HG02798 (cell line): ENCODE results near the gene KCNN3.
A peak's percentile ranks its signal among the peaks of the same experiment; 100 is the strongest.

Experiments
- ATAC-seq: cut with Tn5 transposase; IDR thresholded peaks from one replicate; pipeline ENCODE4 v1.9.1; 2021; ENCODE audit warnings: mild to moderate bottlenecking; ENCODE audit not compliant: unreplicated experiment, poor library complexity

KCNN3 gene

DNA sequence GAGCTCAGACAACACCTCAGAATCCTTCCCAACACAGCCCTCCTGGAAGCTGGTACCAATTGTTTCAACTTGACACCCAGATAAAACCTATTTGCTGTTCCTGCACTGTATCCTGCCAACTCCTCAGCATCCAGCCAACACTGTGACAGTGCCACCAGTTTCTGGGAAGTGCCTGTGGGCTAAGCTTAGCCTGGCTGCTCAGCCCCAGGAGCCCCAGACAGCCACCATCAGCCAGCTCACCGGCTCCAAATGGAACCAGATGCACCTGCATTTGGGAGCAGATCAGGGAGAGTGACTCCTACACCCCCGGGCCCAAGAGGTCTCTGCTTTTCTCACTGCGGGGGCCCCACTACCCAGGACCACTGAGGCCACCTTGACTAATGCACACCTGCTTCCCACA lies 24.9 kb downstream of the KCNN3 start:
- ATAC-seq: no peak

DNA sequence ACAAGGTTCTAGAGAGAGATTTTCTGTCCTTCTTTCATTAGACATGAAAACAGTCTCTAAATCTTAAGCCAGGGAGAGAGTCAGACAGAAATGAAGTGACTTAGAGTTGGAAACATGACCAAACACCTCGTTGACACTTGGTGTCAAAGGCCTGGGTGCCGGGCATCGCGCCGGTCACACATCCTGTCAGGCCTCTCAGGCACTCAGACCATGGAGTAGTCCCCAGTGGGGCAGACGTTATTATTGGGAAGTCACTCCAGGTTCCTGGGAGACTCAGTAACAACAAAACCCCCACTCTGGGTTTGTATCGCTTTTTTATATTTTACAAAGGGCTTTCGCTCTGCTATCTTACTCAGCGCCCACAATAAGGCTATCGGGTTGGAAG lies 25.8 kb downstream of the KCNN3 start:
- ATAC-seq: no peak

DNA sequence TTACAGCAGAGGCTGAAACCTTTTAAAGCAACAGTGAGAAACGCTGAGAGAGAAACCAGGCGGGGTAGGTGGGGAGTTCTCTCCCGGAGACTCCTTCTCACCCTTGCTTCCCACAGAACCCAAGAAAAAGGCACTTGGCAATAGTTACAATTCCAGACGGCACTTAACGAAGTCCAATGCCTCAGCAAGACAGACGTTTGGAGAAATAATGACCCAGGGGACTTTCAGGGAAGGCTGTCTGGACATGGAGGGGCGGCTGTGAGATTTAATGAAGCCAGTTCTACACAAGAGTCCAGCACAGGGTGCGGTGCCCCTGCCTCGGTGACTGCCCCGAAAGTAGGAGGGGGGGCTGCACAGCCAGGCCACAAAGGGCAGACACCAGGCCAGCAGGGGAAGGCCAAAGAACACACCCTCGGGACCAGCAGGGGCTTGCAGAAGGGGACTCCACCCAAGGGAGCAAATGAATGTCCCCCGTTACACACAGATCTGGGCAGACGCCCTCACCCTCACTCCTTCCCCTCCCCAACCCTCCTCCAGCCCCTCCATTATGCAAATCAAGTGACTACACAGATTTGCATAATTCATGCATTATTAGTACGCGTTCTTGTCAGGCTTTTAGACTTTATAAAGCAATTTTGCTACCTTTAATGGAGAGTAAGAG lies 26.3 kb downstream of the KCNN3 start:
- ATAC-seq: peak; percentile 59

DNA sequence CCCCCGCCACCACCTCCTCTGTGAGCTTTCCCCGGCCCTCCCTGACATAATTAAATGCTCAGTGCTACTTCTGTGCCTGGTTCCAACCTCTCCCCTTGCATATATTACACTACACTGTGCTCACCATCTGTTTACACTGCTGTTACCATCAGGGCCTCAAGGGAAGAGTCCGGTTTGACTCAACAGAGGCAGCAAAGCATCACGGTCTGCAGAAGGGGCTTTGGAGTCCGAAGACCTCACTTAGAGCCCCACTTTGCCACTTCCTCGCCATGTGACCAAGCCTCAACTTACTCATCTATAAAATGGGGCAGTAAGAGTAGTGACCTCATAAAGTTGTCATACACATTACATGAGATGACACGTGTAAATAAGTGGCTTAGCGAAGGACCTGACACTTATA lies 27.4 kb downstream of the KCNN3 start:
- ATAC-seq: no peak

DNA sequence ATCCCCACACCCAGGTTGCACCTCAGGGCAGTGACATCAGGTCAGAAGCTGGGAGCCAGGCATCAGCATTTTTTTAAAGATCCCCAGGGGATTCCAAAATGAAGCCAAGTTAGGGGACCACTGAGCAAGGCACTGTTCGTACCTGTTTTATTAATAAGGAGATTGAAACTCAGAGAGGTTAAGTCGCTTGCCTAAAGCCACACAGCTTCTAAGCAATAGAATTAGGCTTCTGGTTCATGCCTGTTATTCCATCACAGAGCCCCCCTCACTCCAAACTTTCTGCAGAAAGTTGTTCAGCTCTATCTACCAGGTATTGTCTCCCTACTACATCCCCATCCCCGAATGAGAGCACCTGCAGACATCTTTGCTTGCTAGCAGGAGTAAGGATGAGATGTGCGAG lies 28.7 kb downstream of the KCNN3 start:
- ATAC-seq: no peak

DNA sequence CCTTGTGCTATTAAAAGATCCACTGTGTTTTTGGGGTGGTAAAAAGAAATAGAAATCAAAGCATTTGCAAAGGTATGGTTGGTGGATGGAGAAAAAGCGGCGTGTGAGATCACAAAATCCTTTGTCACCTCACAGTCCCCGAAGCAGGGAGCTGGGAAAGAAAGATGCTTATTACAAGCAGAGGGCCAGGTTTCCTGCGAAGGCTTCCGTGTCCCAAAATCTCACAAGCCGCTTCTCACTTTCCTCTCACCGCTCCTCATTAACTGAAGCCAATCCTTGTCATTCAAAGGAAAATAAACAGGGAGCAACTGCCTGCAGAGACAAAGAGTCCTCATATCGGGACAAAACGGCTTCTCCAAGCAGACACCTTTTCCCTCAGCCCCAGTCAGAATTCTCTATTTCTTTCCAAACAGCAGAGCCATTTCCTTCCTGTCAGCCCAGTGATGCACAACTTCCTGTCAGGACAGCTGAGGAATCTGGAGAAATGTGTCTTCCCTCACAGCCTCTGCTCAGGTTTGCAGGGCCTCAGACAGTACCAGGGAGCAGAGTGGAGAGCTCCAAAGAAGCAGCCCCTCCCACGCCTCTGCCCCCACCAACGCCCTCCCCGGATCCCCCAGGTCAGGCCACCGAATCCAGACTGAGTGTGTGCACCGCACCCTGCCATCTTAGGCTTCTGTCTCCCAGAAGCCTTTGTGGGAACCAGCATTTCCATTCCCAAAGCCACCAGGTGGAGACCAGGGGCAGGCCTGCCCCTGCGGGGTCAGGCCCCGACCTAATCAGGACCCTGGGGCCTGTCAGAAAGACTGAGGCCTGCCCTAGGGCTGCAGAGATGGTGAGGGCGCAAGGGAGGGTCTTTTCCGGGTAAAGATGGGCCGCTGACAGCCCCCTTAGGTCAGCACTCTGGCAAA lies 29.6 kb downstream of the KCNN3 start:
- ATAC-seq: no peak

DNA sequence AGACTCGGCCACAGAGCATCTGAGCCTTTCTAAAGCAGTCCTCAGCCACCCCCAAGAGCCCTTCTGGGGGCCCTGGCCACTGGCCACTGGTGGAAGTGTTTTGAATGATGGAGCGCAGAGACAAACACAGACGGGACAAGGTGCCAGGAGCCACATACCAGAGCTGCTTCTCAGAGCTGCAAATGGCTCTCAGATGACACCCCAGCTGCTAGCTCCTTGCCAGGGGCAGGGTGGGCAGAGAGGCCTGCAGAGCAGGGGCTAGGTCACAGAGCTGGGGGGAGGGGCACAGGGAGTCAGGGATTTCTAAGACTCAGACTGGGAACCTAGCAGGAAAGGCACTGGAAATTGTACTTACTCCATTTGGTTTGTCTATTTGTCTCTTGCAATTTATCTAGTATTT lies 30.4 kb downstream of the KCNN3 start:
- no peak for ATAC-seq

DNA sequence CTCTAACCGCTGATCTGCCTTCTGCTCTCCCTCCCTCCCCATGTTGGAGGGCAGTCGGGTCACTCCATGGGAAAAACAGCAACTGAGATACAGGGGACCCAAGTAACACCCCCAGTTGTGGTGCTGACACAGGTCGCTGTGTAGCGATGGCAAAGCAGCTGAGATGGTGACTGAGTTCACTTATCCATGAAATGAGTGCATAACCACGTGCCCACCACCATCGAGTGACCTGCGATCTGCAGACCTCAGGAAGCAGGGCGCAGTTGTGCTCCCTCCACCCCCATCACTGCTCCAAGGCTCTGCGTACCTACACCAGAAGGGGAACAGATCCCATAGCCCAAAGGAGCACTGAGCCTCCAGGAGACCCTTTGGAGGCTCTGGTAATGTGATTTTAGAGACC lies 31.1 kb downstream of the KCNN3 start:
- no peak for ATAC-seq

DNA sequence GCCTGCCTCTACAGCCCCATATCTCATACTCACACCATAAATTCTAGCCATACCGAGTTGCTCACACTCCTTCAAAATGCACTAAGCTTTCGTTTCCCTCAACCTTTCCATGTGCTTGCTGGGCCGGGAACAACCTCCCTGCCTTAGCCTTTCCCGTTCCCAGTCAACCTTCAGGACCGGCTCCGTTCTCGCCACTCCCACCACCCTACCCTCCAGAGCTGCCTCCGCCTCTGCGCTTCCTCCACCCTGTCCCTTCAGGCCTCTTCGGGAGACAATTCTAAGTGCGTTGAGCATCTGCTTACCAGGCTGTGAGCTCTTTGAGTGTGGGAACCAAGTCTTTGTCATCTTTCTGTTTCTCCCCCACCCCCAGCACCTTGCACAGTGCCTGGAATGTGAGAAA lies 31.6 kb downstream of the KCNN3 start:
- ATAC-seq: no peak

DNA sequence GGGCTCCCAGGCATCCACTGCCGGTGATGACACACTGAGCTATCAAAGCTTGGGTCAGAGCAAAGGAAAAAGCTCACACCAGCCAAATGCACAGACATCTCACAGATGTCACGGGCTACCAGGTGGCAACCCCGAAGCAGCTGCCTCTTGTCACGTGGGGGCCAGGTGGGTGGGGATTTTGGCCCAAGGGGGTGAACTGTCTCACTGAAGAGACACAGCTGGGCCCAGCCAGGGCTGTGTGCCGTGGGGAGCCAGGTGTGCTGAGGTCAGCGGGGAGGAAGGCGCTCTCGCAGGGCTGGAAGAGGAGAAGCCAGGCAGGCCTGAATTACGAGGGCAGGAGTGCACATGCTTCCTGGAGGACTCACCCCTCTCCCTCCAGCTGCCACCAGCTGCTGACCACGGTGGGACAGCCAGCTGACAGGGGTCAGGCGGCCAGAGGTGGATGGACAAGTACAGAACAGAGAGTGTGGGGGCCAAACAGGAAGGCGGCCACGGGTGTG lies 32.4 kb downstream of the KCNN3 start:
- peak; percentile 82 for ATAC-seq

DNA sequence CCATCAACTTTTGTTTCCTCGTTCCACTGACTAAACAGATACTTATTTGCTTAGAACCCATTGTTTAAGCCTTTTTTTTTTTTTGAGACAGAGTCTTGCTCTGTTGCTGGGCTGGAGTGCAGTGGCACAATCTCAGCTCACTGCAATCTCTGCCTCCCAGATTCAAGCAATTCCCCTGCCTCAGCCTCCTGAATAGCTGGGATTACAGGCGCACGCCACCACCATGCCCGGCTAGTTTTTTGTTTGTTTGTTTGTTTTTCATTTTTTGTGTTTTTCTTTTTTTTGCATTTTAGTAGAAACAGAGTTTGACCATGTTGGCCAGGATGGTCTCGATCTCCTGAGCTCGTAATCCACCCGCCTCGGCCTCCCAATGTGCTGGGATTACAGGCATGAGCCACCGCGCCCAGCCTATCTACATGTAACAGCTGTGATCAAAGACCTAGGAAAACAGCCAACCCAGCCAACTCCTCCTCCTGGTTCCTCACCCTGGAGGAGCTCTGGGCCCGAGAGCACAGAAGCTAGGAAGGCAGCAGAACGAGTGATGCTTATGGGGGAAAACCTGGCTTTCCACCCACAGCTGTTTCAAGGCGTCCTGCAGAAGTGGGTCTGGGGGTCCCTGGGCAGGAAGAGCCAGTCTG lies 32.9 kb downstream of the KCNN3 start:
- ATAC-seq: peak; percentile 2

DNA sequence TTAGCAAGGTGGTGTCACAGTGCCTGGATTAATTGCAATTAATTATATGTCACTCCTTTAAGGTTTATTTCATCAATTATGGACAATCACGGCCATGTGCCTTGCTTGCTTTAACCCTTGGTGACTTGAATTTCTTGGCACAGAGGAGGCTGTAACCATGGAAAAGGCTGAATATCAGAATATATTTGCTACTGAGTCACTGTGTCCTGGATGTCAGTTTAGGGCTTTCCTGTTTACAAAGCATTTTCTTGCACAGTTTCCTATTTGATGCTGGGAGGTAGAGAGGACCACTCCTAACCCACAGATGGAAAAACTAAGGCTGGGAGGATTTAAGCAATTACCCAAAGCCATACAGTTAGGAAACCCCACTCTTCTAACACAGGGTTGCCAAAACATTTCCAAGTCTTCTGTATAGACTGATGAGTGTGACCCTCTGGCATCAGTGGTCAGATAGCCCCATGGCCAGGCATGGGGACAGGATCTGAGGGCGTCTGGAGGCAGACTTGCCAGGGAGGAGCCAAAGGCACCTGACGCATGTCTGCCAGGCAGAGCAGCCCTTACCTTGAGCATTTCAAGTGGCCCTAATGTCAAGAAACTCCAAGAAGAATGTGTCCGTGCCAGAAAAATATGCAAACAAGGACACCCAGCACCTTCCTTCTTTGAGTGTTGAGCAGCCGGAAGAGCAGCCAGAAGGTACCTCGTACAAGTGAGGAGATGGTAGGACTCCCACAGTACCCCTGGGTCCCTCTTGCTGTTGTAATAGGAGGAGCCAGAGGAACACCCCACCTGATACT lies 34.4 kb downstream of the KCNN3 start:
- ATAC-seq: no peak

DNA sequence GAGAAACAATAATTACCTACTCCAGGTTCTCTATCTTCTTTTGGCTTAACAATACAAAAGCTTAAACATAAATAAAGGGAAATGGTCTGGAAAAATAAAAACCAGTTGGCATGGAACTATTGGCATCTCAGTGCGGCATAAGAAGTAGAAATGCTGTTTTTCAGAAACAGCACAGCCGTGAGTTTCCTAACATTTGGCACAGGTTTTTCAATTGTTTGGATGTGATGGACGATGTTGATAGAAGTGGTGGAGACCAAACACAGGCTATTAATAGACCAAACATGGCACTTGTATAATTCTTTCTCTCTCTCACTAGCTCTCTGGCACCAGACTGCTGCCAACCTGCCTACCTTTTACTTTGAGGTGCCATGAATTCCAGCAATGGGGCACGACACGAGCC lies 36.2 kb downstream of the KCNN3 start:
- no peak for ATAC-seq

DNA sequence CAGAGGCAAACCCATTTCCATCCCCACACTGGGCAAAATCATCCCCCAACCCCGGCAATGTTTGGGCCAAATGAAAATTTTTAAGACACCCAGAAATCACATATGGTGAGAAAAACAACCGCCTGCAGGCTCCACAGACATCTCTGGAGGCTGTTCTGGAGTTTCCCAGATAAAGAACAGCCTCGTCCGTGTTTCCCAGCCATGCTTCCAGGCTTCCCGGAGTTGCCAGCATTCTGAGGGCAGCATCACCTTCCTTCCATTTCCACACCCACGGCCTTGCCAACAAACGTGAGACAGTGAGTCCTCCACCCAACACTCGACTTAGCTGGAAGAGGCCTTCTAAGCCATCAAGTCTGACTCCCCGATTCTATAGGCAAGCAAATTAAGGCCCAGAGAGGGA lies 36.9 kb downstream of the KCNN3 start:
- no peak for ATAC-seq

DNA sequence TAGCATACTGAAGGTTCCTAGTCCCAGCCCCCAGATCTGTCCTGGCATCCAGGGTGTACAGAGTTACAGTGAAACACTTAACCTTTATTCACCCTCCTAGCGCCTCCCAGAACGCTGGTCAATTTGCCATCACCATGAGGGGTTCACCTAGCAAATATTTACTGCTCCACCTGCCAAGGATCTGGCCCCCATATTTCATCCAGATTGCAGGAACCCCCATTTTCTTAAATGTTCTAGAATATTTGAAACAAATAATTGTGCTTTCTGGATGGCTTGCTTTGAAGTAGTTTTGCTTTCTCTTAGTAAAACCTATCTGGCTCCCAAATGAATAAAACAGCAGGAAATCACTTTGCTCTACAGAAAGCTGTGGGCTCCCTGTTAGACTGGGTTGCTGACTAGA lies 37.7 kb downstream of the KCNN3 start:
- no peak for ATAC-seq

DNA sequence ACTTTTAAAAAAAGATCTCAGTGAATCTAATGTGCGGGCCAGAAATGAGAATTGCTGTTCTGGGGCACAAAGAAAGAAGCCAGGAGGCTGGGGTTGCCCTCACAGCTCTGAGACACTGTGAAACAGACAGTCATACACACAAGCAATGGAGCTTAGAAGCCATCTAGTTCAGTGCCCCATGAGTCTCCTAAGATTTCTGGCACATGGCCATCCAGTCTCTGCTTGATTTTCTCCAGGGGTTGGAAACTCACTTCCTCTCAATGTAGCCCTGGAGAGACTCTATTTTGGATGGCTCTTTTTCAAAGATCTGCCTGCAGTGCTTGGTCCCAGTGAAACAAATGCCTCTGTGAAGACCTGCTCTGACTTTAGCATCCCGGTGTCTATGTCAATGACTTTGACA lies 38.6 kb downstream of the KCNN3 start:
- ATAC-seq: no peak

DNA sequence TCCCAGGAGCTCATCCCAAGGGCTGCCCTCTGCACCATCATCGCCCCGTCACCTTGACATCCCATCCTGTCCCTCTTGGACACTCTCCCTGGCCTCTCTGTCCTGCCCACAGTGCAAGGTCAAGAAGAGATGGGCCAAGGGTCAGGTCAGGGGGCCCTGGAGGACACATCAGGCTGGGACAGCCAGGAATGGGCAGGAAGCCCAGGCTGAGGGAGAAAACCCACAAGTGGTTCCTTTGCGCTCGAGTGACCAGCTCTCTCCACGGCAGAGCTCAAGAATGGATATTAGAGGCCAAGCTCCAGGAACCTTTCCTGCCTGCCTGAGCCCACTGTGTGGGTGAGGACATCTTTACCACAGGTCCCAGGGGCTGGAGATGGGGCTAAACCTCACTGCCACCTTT lies 41.0 kb downstream of the KCNN3 start:
- no peak for ATAC-seq

DNA sequence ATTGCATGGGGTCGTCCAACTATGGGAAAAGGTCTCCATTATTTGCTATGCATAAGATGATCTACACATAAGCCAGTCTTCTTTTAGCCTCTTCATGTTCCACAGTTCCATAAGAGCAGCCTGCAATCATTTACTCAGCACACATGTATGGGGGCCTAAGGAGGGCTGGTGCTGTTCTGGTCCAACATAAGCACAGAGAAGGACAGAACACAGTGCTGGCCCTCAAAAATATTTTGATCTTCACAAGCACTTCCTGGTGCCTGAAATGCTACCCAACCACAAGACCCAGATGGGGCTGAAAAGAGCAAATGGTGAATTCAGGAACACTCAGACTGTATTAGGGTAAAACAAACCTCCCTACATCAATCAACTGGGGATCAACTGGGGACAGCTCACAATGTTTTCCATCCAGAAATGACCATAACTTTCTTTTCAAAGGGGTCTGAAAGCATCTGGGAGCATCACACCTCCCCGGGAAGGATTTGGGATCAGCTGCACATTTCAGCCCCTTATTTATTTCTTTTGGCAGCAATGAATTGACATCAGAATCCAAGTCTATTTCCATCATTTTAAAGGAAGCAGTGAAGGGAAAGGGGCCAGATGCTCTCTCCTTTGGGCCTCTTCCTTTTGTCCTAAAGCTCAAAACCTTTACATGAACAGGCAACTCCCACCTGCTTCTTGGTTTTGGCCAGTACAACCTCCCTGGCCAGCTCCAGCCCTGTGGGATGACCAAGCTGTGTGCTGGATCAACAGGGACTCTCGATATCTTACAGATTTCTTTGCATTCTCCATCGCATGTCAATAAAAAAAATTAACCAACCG lies 45.7 kb downstream of the KCNN3 start:
- ATAC-seq: no peak

DNA sequence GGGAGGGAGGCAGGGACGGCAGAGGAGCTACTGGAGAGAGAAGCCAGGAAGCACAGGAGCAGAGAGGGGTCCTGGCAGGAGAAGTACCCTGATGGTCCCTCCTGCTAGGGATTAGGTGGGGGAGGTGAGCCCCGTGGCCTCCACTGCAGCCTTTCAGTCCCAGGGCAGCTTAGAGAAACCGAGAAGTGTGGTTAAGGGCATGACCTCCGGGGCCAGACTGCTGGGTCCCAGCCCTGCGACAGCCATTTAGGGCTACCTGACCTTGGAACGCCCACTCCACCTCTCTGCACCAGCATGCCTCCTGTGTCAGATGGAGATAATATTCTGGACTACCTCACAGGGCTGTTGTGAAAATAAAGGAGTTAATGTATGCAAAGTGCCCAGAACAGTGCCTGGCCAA lies 47.4 kb downstream of the KCNN3 start:
- ATAC-seq: peak; percentile 63

DNA sequence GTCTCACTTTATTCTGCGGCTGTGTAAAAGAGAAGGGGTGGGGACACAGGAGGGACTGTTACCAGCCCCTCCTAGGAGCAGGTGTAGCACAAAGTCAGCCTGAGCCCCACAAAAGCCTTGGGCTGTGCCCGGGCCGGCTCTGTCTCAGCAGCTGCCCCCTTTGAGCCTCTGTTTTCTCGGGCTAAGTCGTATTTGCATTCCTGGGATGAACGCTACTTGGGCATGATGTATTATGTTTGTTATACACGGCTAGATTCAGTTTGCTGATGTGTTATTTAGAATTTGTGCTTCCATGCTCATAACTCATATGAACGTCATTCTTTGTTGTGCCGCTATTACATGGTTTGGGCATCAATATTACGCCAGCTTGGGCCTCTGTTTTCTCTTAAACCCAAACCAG lies 47.8 kb downstream of the KCNN3 start:
- no peak for ATAC-seq
